GM12864 (cell line): ENCODE results near the gene PGA4.

Source experiments
- DNase-seq: peaks from one replicate; pipeline ENCODE4 v3.0.0-alpha.2; 2011; ENCODE audit warnings: low read depth
- H3K4me3 ChIP-seq: 2 replicates; pipeline ENCODE4 v1.5.1; 2011; ENCODE audit warnings: mild to moderate bottlenecking, low read depth, low read length, control low read depth
- CTCF ChIP-seq: IDR thresholded peaks from 2 replicates; pipeline ENCODE4 v1.5.1; 2011; ENCODE audit warnings: low read depth, mild to moderate bottlenecking, moderate library complexity, low read length, control low read depth, inconsistent platforms; ENCODE audit errors: missing control alignments

Gene PGA4

GRCh38 chr11:61181489-61181888 lies 40.7 kb upstream of the PGA4 start:
- no peak for TF ChIP-seq CTCF
- H3K4me3 ChIP-seq, result no peak overlapping the region
- no peak for DNase-seq

GRCh38 chr11:61183645-61184044 lies 38.5 kb upstream of the PGA4 start:
- no peak for TF ChIP-seq CTCF
- H3K4me3 ChIP-seq, result no peak overlapping the region
- no peak for DNase-seq

GRCh38 chr11:61186504-61186903 lies 35.6 kb upstream of the PGA4 start:
- no peak for TF ChIP-seq CTCF
- no peak overlapping the region for H3K4me3 ChIP-seq
- DNase-seq, result no peak

GRCh38 chr11:61187505-61188130 lies 34.5 kb upstream of the PGA4 start:
- H3K4me3 ChIP-seq, result no peak overlapping the region
- peak; percentile 95 for TF ChIP-seq CTCF
- peak; percentile 69 for DNase-seq

GRCh38 chr11:61189933-61190332 lies 32.2 kb upstream of the PGA4 start:
- H3K4me3 ChIP-seq, result no peak overlapping the region
- no peak for DNase-seq
- no peak for TF ChIP-seq CTCF

- H3K4me3 ChIP-seq, result no peak overlapping the region
- no peak for DNase-seq
- no peak for TF ChIP-seq CTCF
Measured at GRCh38 chr11:61193596-61193995, 28.6 kb upstream of the PGA4 start.

GRCh38 chr11:61194169-61194671 lies 27.9 kb upstream of the PGA4 start:
- TF ChIP-seq CTCF, result no peak
- DNase-seq, result no peak
- no peak overlapping the region for H3K4me3 ChIP-seq
